Activated T-helper 17 cell treated with anti-CD3 and anti-CD28 coated beads, Interleukin-2, amount 50 U/mL, for 72 hours (primary cell): ENCODE measurements around the gene DGCR2. TPM values are rescaled to one million over a fixed set of nuclear protein-coding genes. Genes with fewer than 3 reads are reported as not detected.

Experiments used
- ATAC-seq: fragments of 150-1000 bp; cut with Tn5 transposase; replicated peaks from 2 replicates; pipeline ENCODE4 v1.10.0; 2021; ENCODE audit warnings: mild to moderate bottlenecking, moderate library complexity
- H3K27ac Mint-ChIP-seq: one replicate; pipeline ENCODE4 v1.8.0; 2022; ENCODE audit warnings: mixed read lengths
- H3K27me3 Mint-ChIP-seq: one replicate; pipeline ENCODE4 v1.8.0; 2022; ENCODE audit warnings: mixed read lengths
- H3K36me3 Mint-ChIP-seq: one replicate; pipeline ENCODE4 v1.8.0; 2022; ENCODE audit warnings: low read depth, mild to moderate bottlenecking, mixed read lengths
- H3K4me1 Mint-ChIP-seq: one replicate; pipeline ENCODE4 v1.8.0; 2022; ENCODE audit warnings: mixed read lengths
- H3K4me3 Mint-ChIP-seq: one replicate; pipeline ENCODE4 v1.8.0; 2022; ENCODE audit warnings: mild to moderate bottlenecking, mixed read lengths
- H3K9me3 Mint-ChIP-seq: one replicate; pipeline ENCODE4 v1.8.0; 2022; ENCODE audit warnings: mixed read lengths
- total RNA-seq, 2 donors: library from RNA; stranded (reverse); gene quantifications; one replicate each; pipeline ENCODE4 v1.2.3, GENCODE V29; 2022

Gene DGCR2
- total RNA-seq, 2 donors from 2014 or later = 22.6 to 27.3 TPM

- H3K9me3 Mint-ChIP-seq = no peaks in the 10 kb centered on the region
- H3K4me1 Mint-ChIP-seq = no peaks in the 10 kb centered on the region
- no peak for ATAC-seq
- H3K4me3 Mint-ChIP-seq = no peak overlapping the region
- H3K27me3 Mint-ChIP-seq = no peaks in the 10 kb centered on the region
- peaks cover 45% of the 10 kb centered on the region for H3K36me3 Mint-ChIP-seq
- no peak overlapping the region for H3K27ac Mint-ChIP-seq
Measured at GRCh38 chr22:19134874-19135273, 12.7 kb upstream of the DGCR2 start.

DNA sequence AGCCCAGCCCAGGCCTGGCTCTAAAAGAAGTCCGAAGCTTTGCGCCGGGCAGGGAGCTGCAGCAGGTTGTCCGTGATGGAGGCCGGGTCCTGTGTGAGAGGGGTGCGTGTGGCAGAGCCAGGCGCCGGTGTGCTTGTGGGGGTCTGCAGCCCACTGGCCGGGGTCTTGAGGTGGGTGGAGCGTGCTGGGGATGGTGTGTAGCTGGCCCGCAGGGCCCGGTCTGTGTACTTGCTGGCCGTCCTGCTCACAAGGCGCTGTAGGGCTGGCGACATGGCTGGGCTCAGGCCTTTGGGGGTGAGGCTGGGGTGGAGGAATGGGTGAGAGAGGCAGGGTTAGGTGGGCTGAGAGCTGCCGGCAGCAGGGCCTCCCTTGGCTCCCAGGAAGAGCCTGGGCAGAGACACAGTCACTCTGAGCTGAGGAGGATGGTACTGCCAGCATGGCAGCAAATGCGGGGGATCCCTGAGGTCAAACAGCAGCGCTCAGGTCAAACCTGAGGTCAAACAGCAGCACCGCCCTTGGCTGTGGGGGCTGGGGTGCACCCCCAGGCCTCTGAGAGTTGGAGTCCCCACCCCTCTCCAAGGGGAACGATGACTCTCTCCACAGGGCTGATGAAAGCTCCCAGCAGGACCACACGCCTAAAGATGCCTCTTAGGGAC lies 12.1 kb upstream of the DGCR2 start:
- no peak overlapping the region for H3K4me3 Mint-ChIP-seq
- H3K4me1 Mint-ChIP-seq = no peaks in the 10 kb centered on the region
- no peaks in the 10 kb centered on the region for H3K9me3 Mint-ChIP-seq
- H3K27ac Mint-ChIP-seq = no peak overlapping the region
- H3K27me3 Mint-ChIP-seq = no peaks in the 10 kb centered on the region
- peaks cover 39% of the 10 kb centered on the region for H3K36me3 Mint-ChIP-seq
- ATAC-seq = no peak

- H3K4me1 Mint-ChIP-seq = no peaks in the 10 kb centered on the region
- no peaks in the 10 kb centered on the region for H3K9me3 Mint-ChIP-seq
- no peak overlapping the region for H3K27ac Mint-ChIP-seq
- no peaks in the 10 kb centered on the region for H3K27me3 Mint-ChIP-seq
- peaks cover 33% of the 10 kb centered on the region for H3K36me3 Mint-ChIP-seq
- no peak overlapping the region for H3K4me3 Mint-ChIP-seq
- no peak for ATAC-seq
Measured at GRCh38 chr22:19133561-19133960, 11.3 kb upstream of the DGCR2 start.

GRCh38 chr22:19132693-19133400 lies 10.6 kb upstream of the DGCR2 start:
- no peak for ATAC-seq
- H3K27ac Mint-ChIP-seq = no peak overlapping the region
- H3K9me3 Mint-ChIP-seq = no peaks in the 10 kb centered on the region
- peaks cover under 1% of the 10 kb centered on the region for H3K4me1 Mint-ChIP-seq
- no peak overlapping the region for H3K4me3 Mint-ChIP-seq
- H3K36me3 Mint-ChIP-seq = peaks cover 33% of the 10 kb centered on the region
- no peaks in the 10 kb centered on the region for H3K27me3 Mint-ChIP-seq

DNA sequence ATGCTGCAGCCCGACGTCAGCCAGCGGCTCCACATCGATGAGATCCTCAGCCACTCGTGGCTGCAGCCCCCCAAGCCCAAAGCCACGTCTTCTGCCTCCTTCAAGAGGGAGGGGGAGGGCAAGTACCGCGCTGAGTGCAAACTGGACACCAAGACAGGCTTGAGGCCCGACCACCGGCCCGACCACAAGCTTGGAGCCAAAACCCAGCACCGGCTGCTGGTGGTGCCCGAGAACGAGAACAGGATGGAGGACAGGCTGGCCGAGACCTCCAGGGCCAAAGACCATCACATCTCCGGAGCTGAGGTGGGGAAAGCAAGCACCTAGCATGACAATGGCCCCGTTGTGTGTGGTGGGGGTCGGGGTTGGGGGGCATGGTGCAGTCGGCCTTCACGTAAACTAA lies 9.9 kb upstream of the DGCR2 start:
- Mint-ChIP-seq H3K36me3 (peaks cover 33% of the 10 kb centered on the region), H3K9me3 (no peaks in the 10 kb centered on the region), H3K27me3 (no peaks in the 10 kb centered on the region), H3K27ac (no peak overlapping the region), H3K4me1 (peaks cover 4% of the 10 kb centered on the region), H3K4me3 (no peak overlapping the region)
- no peak for ATAC-seq

GRCh38 chr22:19131685-19132015 lies 9.4 kb upstream of the DGCR2 start:
- H3K4me1 Mint-ChIP-seq = peaks cover 4% of the 10 kb centered on the region
- no peaks in the 10 kb centered on the region for H3K27me3 Mint-ChIP-seq
- no peak overlapping the region for H3K4me3 Mint-ChIP-seq

DNA sequence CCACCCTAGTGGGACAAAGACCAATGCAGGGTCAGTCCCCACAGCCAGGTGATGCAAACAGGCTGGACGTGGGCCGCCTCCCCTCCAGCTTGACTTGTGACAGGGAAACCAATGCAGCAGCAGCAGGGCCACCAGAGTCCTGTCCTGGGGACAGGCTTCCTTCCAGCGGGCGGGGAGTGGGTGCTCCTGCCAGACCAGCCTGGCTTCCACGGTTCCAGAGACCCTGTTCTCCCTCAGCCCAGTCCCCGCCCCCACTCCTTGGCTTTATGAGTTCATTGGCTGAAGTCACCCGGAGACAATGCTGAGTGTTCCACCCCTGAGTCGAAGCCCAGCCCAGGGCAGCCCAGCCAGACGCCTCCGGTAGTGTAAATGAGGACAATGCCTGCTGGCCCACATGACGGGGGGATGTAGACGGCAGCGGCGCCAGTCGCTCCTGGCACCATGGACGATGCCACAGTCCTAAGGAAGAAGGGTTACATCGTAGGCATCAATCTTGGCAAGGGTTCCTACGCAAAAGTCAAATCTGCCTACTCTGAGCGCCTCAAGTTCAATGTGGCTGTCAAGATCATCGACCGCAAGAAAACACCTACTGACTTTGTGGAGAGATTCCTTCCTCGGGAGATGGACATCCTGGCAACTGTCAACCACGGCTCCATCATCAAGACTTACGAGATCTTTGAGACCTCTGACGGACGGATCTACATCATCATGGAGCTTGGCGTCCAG lies 8.9 kb upstream of the DGCR2 start, which contains the start of gene TSSK2:
Gene TSSK2 (plus strand): TSS at position 350 of the 726 bp plus-strand sequence. CDS start 92 bp downstream, at position 442.
- peaks cover 4% of the 10 kb centered on the region for H3K4me1 Mint-ChIP-seq
- H3K27ac Mint-ChIP-seq = no peak within 1 kb of the TSS
- H3K9me3 Mint-ChIP-seq = no peaks in the 10 kb centered on the region
- ATAC-seq = no peak
- H3K36me3 Mint-ChIP-seq = peaks cover 24% of the 10 kb centered on the region
- no peaks in the 10 kb centered on the region for H3K27me3 Mint-ChIP-seq
- H3K4me3 Mint-ChIP-seq = no peak within 1 kb of the TSS

More at GRCh38 chr22:19131685-19132015, 9.4 kb upstream of the DGCR2 start:
- H3K27ac Mint-ChIP-seq = no peak overlapping the region
- peaks cover 30% of the 10 kb centered on the region for H3K36me3 Mint-ChIP-seq
- ATAC-seq = no peak
- no peaks in the 10 kb centered on the region for H3K9me3 Mint-ChIP-seq

DNA sequence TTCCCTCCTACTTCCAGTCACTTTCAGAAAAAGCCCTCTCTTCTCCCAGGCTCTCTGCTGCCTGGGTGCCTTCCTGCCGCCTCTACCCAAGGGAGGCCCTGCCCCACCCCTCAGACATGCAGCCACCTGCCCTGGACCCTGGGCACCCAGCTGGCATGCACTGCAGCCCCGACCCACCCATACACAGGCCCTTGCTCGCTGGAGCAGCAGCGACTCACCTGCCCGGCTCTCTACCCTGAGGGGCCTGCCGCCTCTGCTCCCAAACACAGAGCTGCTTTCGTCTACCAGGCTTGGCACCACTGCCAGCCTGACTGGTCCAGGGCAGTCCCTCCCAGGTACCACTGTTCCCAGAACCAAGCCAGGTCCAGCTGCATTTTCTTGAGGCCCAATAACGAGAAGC lies 7.7 kb upstream of the DGCR2 start:
- Mint-ChIP-seq H3K36me3 (peaks cover 14% of the 10 kb centered on the region), H3K4me3 (no peak overlapping the region), H3K9me3 (no peaks in the 10 kb centered on the region), H3K27me3 (no peaks in the 10 kb centered on the region), H3K27ac (no peak overlapping the region), H3K4me1 (peaks cover 4% of the 10 kb centered on the region)
- no peak for ATAC-seq

DNA sequence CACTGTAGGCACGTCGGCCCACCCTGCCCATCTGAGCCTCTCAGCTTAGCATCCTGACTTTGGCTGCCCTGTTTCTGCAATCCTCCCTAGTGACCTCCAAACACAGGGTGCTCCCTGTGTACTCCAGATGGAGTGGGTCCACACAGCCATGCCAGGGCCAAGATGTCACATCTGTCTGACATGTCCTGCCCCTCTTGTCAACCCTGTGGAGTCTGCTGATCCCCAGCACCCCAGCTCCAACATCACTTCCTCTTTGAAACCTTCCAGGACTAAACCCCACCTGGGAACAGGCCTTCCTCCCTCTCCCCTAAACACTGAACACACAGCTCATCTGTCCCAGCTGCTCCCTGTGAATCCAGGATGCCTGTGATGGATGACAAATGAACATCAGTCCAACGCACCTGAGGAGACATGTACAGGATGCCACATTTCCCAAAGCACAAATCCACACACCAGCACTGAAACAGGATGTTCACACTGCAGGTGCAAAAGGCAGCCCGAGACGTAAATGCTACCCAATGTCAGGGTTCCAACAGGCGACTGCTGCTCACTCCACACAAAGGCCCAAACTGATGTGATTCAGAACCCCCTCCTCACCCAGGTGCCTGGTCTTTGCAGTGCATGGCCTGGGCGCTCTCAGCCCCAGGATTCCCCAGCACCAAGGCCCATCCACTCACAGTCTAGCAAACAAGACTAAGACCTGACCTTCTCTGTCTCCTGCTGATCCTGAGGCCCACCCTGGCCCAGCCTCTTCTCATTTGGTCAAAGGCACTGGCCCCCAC lies 6.9 kb upstream of the DGCR2 start:
- Mint-ChIP-seq H3K9me3 (no peaks in the 10 kb centered on the region), H3K27me3 (no peaks in the 10 kb centered on the region), H3K4me3 (no peak overlapping the region), H3K27ac (no peak overlapping the region), H3K36me3 (peaks cover 11% of the 10 kb centered on the region), H3K4me1 (peaks cover 4% of the 10 kb centered on the region)
- ATAC-seq = no peak

DNA sequence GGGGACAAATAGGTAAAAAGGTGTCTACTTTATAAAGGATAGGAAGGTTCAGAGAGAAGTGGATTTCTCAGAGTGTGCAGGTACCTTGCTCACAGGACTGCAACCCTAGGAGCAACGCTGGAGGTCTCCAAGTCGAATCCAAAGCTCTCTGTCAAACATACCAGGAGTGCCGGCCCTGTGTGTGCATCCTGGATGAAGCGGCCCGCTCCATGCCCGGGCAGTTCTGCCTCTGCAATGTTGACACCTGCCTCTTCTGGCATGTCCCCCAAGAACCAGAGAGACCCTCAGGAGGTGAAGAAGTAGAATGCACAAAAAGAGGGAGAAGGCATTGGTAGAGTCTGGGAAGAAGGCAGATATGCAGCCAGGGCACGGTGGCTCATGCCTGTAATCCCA lies 5.8 kb upstream of the DGCR2 start:
- no peak overlapping the region for H3K4me3 Mint-ChIP-seq
- H3K27ac Mint-ChIP-seq = no peak overlapping the region
- H3K36me3 Mint-ChIP-seq = peaks cover 1% of the 10 kb centered on the region
- no peaks in the 10 kb centered on the region for H3K9me3 Mint-ChIP-seq
- H3K27me3 Mint-ChIP-seq = no peaks in the 10 kb centered on the region
- H3K4me1 Mint-ChIP-seq = peaks cover 6% of the 10 kb centered on the region
- no peak for ATAC-seq

- no peak for ATAC-seq
- Mint-ChIP-seq H3K4me1 (peaks cover 10% of the 10 kb centered on the region), H3K9me3 (no peaks in the 10 kb centered on the region), H3K36me3 (no peaks in the 10 kb centered on the region), H3K4me3 (no peak overlapping the region), H3K27ac (no peak overlapping the region), H3K27me3 (no peaks in the 10 kb centered on the region)
Measured at GRCh38 chr22:19127329-19128008, 5.3 kb upstream of the DGCR2 start.

DNA sequence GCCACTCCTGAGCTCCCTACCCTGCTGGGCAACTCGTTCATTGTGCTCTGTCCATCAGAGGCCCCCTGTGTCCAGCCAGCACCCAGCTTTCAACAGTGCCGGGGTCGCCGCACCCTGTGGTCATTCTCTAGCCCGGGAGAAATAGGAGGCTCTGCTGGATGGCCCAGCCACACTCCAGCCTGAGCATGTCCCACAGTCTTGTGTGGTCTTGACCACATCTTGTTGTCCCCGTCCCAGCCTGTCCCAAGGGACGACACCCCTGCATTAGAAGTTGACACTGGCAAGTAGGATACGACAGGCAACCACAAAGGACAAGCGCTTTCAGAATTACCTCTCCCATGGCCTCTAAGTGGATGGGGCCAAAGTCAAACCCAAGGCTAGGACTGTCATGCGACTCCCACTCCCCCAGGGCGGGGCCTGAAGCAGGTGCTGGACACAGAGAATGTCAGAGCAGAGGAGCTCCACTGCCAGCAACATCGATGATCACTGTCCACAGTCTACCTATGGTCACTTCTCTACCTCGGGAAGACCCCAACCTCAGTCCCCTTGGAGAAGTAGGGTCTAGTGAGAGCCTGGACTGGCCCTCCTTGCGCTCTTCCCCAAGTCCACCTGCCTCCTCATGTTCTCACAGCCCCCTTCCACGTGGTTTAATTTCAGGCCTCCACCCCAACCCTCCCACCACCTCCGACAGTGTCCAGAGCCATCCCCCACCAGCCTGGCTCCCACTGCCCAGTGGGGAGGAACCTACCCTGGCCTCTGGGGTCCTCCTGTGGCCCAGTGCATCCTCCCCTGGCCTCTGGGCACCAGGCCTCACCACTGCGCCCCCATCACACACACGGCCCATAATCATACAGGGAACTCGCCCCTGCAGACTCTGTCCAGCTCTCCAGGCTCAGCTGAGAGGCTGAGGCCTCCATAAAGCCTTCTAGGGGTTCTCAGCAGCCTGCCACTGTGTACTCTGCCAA lies 4.4 kb upstream of the DGCR2 start:
- Mint-ChIP-seq H3K27me3 (no peaks in the 10 kb centered on the region), H3K9me3 (no peaks in the 10 kb centered on the region), H3K4me3 (no peak overlapping the region), H3K36me3 (no peaks in the 10 kb centered on the region), H3K4me1 (peaks cover 10% of the 10 kb centered on the region), H3K27ac (no peak overlapping the region)
- ATAC-seq = no peak
